Immature natural killer cell (primary cell): ENCODE data around the gene DENND2C. TPM values are rescaled to one million over a fixed set of nuclear protein-coding genes. Genes with fewer than 3 reads are reported as not detected.

ENCODE experiments used
- DNase-seq, 3 donors: peaks; one replicate each; pipeline ENCODE4 v3.0.0; 2022; ENCODE audit warnings: mixed read lengths in 1 of 3
- H3K27ac Mint-ChIP-seq, 6 donors: one replicate each; pipeline ENCODE4 v1.8.0; 2020; ENCODE audit warnings: mixed read lengths in 6 of 6, mild to moderate bottlenecking in 5 of 6, inconsistent platforms in 4 of 6, moderate library complexity in 3 of 6
- H3K27me3 Mint-ChIP-seq, 3 donors: one replicate each; pipeline ENCODE4 v1.8.0; 2020 to 2021; ENCODE audit warnings: low read depth in 3 of 3, mild to moderate bottlenecking in 3 of 3, mixed read lengths in 3 of 3, moderate library complexity in 3 of 3, inconsistent platforms in 1 of 3
- H3K36me3 Mint-ChIP-seq, 3 donors: one replicate each; pipeline ENCODE4 v1.8.0; 2020; ENCODE audit warnings: mixed read lengths in 3 of 3, inconsistent platforms in 2 of 3, mild to moderate bottlenecking in 2 of 3
- H3K4me1 Mint-ChIP-seq, 2 donors: one replicate each; pipeline ENCODE4 v1.8.0; 2020; ENCODE audit warnings: inconsistent platforms in 2 of 2, mild to moderate bottlenecking in 2 of 2, mixed read lengths in 2 of 2, moderate library complexity in 1 of 2
- H3K4me3 Mint-ChIP-seq, 5 donors: one replicate each; pipeline ENCODE4 v1.8.0; 2020; ENCODE audit warnings: mild to moderate bottlenecking in 5 of 5, mixed read lengths in 5 of 5, inconsistent platforms in 3 of 5, moderate library complexity in 3 of 5
- H3K9me3 Mint-ChIP-seq, 6 donors: one replicate each; pipeline ENCODE4 v1.8.0; 2020; ENCODE audit warnings: mild to moderate bottlenecking in 6 of 6, mixed read lengths in 6 of 6, inconsistent platforms in 4 of 6, moderate library complexity in 3 of 6
- polyA plus RNA-seq, 3 donors: library from polyadenylated mRNA; unstranded; fragments of 300-500 nt; fragmentation: Illumina TruSeq; gene quantifications; one replicate each; pipeline ENCODE4 v1.2.3, GENCODE V29; 2021

DENND2C gene
- polyA plus RNA-seq, 3 donors from 2014 or later, result 0.28 to 0.81 (median 0.54) TPM

DNA sequence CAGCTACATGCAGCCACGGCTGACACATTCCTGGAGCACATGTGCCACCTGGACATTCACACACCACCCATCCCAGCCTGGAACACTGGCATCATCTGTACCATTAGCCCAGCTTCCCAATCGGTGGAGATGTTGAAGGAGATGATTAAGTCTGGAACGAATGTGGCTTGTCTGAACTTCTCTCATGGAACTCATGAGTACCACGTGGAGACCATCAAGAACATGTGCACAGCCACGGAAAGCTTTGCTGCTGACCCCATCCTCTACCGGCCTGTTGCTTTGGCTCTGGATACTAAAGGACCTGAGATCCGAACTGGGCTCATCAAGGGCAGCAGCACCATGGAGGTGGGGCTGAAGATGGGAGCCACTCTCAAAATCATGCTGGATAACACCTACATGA lies 133.8 kb downstream of the DENND2C start:
- no peaks in the 10 kb centered on the region for H3K36me3 Mint-ChIP-seq
- H3K4me1 Mint-ChIP-seq, result no peaks in the 10 kb centered on the region
- no peak overlapping the region for H3K4me3 Mint-ChIP-seq
- no peak for DNase-seq
- no peaks in the 10 kb centered on the region for H3K9me3 Mint-ChIP-seq
- no peak overlapping the region for H3K27ac Mint-ChIP-seq
- peaks cover 0 to 3% (median 2%) of the 10 kb centered on the region in 3 donors for H3K27me3 Mint-ChIP-seq

DNA sequence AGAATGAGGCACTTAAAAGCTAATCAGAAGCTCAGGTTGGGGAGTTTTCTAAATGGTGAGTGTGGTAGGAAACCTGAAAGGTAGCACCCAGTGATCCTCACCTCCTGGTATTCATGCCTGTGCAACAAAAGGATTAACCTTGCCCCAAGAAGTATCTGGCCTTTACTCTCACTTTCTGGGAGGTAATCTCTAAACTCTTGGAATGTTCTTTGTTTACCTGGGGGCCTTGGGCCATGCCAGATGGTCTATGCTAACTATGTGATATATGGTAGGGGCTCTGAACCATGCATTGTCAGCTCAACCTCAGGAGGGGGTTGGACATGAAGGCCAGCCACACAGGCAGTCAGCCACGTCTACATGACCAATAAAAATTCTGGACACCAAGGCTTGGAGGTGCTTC lies 134.4 kb downstream of the DENND2C start:
- no peak overlapping the region for H3K27ac Mint-ChIP-seq
- no peaks in the 10 kb centered on the region for H3K36me3 Mint-ChIP-seq
- no peak overlapping the region for H3K4me3 Mint-ChIP-seq
- H3K4me1 Mint-ChIP-seq, result no peaks in the 10 kb centered on the region
- DNase-seq, result no peak
- peaks cover 0 to 3% (median 0%) of the 10 kb centered on the region in 3 donors for H3K27me3 Mint-ChIP-seq
- no peaks in the 10 kb centered on the region for H3K9me3 Mint-ChIP-seq

Other genes starting within 250 kb of the DENND2C start
- 10 to 100 TPM; 17.3 to 43.3 (median 28.0) TPM for gene TRIM33, start 158.8 kb downstream of the DENND2C start, polyA plus RNA-seq
- 100 to 1,000 TPM in 1 of 3 donors, 10 to 100 TPM in 2; 91.5 to 159 (median 99.2) TPM for gene BCAS2, start 88.4 kb downstream of the DENND2C start, polyA plus RNA-seq
- gene AMPD1, start 25.5 kb upstream of the DENND2C start, polyA plus RNA-seq, result not detected
- 10 to 100 TPM; 34.0 to 35.6 (median 34.9) TPM for gene NRAS, start 46.7 kb upstream of the DENND2C start, polyA plus RNA-seq
- 100 to 1,000 TPM; 223 to 269 (median 257) TPM for gene CSDE1, start 87.9 kb upstream of the DENND2C start, polyA plus RNA-seq
- 10 to 100 TPM; 32.8 to 50.4 (median 37.9) TPM for gene SIKE1, start 110.6 kb upstream of the DENND2C start, polyA plus RNA-seq
- gene SYCP1, start 184.8 kb upstream of the DENND2C start, polyA plus RNA-seq, result not detected